Measurements from ENCODE around the gene SPAG9.

- TF ChIP-seq CTCF (IDR thresholded peaks at IDR 0.05) (no peak), ZFX (IDR thresholded peaks at IDR 0.05; ENCODE audit: borderline replicate concordance) (no peak)
Measured at GRCh38 chr17:51166198-51166986, 45.7 kb upstream of the SPAG9 start, which contains the start of gene NME2.
